ENCODE results near the gene ADGRA1.
"Not testable (repeated sequence)": the region's sequence is repeated elsewhere in the genome, so short reads cannot be mapped to it uniquely, and the experiment has no call there.

ADGRA1 gene

DNA sequence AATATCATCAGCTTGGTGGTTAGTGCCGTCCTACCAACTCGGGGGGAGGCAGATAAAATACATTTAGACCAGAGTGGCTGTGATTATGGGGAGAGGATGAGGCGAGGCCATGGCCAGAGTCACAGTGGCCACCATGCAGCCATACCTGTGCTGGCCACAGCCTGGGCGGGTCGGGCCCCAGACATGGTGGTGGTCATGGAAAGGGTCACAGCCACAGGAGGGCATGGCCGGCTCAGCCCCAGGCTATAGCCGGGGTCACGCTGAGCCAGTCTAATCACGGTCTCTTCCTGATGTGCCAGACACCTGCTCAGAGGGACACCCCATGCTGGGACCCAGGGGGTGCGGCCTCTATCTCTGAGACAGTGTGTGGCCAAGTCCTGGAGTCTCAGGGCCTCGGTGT lies 10.2 kb downstream of the ADGRA1 start:
- DNase-seq, result no peak

DNA sequence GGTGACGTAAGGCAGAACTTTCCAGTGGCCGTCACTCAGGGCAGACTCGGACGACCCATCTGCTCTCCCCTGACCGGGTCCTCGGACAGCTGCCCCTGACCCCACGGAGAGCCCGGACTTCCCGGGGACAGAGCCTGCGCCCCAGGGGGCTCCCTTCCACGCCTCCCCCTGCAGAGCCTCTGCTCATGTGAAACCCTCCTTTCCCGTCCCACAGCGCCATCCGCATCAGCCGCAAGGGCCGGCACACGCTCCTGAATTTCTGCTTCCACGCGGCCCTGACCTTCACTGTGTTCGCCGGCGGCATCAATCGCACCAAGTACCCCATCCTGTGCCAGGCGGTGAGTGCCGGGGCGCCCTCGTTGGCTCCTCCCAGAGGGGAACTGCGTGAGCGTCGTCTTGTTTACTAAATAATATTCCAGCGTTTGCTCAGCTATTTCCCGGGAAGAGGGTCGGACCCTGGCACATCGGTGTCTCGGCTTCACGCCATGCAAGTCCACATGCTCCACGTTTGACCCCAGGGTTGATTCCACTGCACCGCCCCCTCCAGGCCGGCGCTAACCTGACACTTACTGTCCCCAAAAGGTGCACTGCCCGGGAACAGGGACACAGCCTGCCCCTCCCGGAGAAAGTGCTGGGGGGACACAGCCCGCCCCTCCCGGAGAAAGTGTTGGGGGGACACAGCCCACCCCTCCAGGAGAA lies 10.9 kb downstream of the ADGRA1 start:
- DNase-seq, result no peak

DNA sequence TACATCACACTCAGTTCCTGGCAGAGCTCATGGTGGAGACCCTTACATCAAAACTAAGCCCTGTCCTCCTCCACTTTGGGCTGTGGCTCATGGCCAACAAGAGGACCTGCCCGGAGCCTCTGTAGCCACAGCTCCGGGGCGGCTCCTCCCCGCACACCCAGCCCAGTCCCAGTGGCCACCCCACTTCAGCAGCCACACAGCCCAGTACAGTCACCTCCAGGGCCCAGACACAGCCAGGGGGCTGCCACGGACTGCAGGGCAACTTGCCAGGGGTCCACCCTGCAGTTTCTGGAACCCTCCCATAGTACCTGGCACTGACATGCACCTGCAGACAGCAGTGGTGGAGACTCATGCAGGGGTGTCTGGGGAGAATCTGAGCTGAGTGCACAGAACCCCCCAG lies 11.8 kb downstream of the ADGRA1 start:
- DNase-seq, result no peak

DNA sequence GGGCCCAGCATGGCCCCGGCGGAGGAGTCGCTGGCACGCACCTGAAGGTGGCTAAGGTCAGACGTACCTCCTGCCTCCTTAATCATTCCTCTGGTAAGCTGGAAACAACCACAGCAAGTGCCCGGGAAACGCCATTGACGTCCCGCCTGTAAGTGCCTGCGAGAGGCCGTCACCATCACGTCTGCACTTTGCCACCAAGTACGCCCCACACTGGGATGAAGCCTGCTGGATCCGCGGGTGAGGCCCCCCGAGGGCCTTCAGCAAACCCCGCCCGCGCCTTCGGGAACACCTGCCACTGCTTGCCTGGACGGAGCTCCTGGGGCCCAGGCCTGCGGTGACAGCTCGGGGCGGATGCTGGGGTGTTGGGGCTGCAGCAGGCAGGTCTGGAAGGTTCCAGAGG lies 12.5 kb downstream of the ADGRA1 start:
- no peak for DNase-seq

DNA sequence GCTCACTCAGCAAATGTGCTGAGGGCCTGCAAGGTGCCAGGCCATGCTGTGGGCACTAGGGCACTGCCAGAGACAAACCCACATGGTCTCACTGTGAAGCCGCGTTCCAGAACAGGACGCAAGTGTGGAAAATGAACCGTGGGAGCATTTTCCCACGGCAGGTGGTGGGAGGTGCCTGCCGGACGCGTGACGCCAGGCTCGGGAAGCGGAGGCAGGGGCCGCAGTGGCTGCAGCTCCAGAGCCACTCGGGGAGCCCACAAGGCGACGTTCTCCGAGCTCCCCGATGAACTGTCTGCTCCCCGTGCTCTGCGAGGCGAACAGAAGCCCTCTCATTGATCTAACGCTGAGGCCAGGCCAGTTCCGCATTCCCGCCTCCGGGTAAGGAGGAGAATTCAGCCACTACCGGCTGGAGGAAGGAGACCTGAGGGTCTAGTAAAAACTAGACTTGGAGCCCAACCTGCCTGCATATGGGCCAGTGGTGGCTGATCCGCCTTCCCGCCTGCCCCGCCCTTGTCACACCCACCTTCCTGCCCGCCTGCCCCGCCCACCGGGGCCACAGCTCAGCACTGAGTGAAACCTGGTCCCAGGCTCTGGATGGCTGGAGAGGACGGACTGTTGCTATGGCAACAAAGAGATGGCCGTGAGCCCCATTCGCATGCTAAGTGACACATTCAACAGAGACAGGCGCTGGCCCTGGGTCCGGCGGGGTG lies 13.1 kb downstream of the ADGRA1 start:
- no peak for DNase-seq

DNA sequence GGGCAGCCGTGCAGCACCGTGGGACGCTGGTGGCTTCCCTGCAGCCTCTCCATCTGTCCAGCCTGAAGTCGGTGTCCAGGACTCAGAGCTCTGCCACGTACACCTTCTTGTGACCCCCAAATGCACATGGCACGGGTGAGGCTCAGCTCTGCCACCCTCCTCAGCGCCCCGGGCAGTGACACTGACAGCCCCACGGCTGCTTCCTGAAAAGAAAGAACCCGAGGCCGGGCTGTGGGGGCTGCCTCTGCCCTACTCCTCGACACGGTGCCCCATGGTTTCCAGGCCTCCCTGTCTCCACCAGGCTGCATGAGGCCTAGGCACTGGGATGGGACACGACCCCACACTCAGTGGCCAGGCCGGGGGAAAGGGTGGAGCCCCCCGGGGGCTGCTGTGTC lies 13.7 kb downstream of the ADGRA1 start:
- DNase-seq, result no peak

DNA sequence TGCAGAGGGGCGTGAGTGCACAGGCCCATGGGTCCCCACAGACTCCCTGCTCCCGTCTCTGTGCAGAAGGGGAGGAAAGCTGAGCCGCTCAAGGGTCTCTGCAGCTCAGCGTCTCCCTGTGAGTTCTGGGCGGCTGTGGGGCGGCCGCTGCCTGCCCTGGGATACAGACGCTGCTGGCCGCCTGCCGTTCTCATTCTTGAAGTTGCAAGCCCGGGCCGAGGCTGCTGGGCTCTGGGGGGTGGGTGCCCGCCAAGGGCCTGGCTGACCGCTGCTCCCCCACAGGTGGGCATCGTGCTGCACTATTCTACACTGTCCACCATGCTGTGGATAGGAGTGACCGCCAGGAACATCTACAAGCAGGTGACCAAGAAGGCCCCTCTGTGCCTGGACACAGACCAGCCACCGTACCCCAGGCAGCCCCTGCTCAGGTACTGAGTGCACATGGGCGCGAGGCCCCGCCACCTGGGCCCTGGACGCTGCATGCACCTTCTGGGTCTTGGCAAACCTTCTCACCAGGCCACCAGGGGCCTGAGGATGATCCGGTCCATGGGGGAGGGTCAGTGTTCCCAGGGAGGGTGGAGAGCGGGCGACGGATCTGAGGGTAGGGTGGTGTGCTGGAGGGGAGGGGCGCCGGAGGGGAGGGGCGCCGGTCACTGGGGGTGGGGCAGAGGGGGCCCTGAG lies 14.8 kb downstream of the ADGRA1 start:
- no peak for DNase-seq

DNA sequence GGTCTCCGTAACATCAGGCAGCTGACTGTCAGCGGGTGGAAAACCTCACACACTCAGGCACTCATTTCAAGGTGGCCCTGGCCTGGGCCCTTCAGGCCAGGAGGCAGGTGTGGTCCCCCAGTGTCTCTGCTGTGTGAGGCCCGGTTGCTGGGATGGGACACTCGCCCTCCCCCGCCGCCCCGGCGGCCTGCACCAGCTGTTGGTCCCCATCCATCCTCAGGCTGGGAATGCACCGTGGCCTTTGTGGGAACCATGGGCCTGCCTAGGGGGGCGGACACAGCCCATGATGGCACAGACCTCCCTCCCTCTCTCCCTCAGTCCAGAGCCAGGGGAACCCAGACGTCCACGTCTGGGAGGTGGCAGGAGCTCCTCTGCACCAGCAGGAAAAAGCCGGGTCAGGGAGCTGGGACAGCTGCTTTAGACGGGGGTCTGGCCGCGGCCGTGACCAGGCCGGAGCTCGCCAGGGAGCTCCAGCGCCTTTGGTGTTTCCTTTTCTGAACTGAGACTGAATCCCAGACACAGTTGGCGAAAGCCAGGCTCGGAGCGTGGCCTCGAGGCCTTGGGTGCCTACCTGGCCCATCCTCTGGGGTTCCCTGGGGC lies 15.7 kb downstream of the ADGRA1 start:
- no peak for DNase-seq

GRCh38 chr10:133104068-133104962 lies 16.6 kb downstream of the ADGRA1 start:
- no peak for DNase-seq

- DNase-seq, result no peak
These were observed 17.4 kb downstream of the ADGRA1 start for GRCh38 chr10:133104963-133105640.

DNA sequence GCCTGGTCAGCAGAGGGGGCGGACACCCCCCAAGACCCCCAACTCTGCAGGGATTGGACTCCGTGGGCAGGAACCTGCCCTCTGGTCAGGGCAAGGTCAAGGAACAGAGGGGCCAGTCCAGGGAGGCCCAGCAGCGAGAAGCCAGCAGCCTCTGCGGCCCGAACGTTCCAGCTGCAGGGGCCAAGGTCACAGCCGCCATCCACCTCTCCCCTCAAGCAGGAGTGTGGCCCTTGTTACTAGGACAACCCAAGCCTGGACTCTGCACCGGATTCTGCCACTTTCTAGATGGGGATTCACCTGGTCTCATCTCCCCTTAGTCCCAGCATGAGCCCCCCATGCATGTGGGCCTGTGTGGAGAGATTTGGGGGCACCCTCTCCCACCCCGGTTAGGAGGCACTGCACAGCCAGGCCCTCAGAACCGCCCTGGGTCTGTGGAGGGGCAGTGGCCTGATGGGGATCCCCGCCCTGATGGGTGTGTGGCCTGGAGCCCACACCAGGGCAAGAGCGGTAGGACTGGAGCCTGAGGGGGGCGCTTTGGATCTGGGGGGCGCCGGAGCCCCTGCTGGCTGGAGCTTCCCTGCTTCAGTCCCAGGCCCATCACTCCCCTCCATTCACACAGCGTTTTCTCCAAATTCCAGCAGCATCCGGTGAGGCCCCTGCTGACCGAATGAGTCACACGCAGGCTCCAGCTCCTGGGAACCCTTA lies 18.1 kb downstream of the ADGRA1 start:
- DNase-seq, result no peak

DNA sequence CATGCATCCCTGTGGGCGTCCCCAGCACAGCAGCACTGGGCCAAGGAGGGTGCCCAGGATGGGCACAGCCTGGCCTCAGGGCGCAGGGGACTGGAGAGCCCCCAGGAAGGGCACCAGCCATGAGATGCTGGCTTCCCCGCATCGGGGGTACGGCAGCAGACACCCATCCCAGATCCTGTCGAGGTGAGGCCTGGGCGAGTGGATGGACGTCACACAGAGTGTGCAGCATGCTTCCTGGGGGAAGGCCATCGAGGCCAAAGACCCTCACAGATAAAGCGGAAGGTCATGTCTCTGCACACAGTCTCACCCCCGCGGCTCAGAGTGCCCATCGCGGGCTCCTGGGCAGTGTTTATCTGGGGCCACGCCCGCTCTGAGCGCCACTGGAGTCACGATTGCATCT lies 18.8 kb downstream of the ADGRA1 start:
- no peak for DNase-seq

- no peak for DNase-seq
These were observed 19.7 kb downstream of the ADGRA1 start for GRCh38 chr10:133107442-133107841.

DNA sequence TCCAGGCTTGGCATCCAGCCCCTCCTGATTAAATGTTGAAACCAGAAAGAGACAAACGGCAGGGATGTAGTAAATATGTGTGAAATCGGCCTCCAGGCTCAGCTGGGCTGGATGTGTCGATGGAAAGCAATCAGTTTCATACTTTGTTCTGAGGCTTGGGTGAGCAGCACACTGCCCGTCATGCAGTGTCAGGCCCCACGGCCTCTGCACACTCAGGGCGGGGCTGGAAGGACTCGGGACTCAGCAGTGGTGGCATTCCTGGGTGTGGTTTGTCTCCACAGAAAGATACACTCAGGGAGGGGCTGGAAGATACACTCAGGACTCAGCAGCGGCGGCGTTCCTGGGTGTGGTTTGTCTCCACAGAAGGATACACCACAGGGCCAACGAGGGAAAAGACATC lies 22.0 kb downstream of the ADGRA1 start:
- DNase-seq, result no peak

GRCh38 chr10:133110133-133110532 lies 22.4 kb downstream of the ADGRA1 start:
- no peak for DNase-seq

DNA sequence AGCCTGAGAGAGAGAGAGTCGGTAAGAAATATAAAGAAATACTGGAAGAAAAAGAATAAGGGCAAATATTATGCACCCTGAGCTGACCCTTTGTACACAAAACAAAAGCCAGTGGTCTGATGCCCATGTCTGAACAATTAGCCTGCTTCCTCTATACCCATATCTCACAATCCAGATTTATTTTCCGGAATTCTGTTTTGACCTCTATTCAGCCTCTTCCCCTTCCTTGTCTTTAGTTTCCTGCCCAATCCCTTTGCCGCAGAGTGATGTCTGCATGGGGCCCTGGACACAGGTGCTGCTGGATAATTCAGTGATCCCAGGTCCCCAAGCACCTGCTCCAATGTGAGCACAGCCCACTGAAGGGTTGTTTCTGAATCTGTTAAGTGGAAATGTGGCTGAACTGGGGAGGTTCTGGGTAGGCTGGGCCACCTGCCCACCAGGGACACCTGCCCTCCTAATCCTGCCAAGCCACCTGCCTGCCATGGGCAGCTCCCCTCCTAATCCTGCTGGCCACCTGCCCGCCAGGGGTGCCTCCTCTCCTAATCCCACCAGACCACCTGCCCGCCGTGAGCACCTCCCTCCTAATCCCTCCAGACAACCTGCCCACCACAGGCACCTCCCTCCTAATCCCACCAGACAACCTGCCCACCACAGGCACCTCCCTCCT lies 23.0 kb downstream of the ADGRA1 start:
- DNase-seq, result no peak

GRCh38 chr10:133111640-133112039 lies 23.9 kb downstream of the ADGRA1 start:
- not testable (repeated sequence) for DNase-seq

- no peak for DNase-seq
These were observed 25.6 kb downstream of the ADGRA1 start for GRCh38 chr10:133113146-133113830.

GRCh38 chr10:133113847-133114246 lies 26.1 kb downstream of the ADGRA1 start:
- no peak for DNase-seq

DNA sequence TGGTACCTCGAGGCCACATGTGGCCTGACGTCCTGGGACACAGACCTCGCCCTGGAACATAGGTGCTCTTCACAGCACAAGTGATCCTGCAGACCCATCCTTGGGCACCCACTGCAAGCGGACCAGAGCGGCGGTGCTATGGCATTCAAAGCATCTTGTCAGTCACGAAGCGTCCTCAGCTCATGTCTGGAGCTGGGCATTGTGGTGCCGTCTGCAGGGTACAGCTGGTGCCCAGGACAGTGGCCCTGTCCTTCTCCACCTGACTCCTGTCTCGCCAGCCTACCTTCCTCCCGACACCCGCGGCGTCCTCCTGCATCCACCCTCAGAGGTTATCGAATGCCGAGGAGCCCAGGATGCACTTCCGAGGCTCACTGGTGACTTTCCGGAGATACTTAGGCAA lies 26.5 kb downstream of the ADGRA1 start:
- DNase-seq, result no peak

All from NCI-H1417 treated with DMSO at 0.1 percent for 48 hours (cell line).